Frontal cortex (tissue), 4 donors: ENCODE data around the gene HIGD2A. TPM values are rescaled to one million over a fixed set of nuclear protein-coding genes. Genes with fewer than 3 reads are reported as not detected.

Source experiments
- DNase-seq, 2 donors: peaks; one replicate each; pipeline ENCODE4 v3.0.0; 2012; ENCODE audit warnings: low spot score in 2 of 2
- FAIRE-seq: peaks from 2 replicates; lab custom pipeline; 2012; peaks lifted over from hg19 to GRCh38; lab: Jason Lieb, UNC
- total RNA-seq: library from RNA; depleted of rRNA; stranded (reverse); fragments of >200 nt; gene quantifications from one replicate; pipeline ENCODE4 v1.2.3, GENCODE V29; 2014
- donor health status: control.
- donor health status: control.
- donor health status: control.

Gene HIGD2A
- total RNA-seq, 1 donor from 2014 or later: 27.7 TPM

DNA sequence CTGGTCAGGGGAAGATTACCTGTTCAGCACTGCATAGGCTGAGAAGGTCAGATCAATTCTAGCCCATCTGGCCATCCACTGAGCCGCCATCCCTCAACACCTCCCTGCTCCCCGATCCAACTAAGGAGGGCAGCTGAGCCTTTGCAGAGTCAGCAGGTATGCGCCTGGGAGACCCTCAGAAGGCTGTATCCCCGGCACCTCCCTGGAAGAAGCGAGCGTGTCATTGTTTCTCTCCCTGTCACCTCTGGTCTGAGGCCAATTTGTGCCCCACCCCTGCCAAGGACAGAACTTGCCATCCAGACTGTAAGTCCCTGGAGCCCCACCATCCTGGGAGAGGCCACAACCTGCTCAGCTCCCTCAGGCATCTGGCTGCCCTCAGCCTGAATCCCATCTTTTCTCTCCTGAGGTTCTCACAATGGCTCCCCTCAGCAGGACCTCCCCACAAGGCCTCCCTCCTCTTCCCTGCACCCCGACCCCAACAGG is 25.2 kb downstream of the HIGD2A start:
- no peak for DNase-seq
- FAIRE-seq: no peak

DNA sequence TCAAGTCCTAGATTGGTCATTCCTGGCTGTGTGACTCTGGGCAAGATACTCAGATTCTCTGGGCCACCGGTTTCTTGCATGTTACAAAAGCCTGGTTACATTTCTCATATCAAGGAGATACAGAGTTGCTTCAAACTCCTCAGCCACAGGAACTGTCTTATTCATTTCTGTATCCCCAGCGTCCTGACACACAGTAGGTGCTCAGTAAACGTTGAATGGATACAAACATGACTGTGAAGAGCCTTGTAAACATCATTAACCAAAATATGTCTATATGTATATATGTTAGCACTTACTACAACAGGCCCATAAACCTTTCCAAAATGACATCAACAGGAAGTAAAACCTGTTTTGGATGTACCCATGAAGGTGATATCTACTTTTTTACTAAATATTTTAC is 26.2 kb downstream of the HIGD2A start:
- FAIRE-seq (no peak), DNase-seq (no peak)

DNA sequence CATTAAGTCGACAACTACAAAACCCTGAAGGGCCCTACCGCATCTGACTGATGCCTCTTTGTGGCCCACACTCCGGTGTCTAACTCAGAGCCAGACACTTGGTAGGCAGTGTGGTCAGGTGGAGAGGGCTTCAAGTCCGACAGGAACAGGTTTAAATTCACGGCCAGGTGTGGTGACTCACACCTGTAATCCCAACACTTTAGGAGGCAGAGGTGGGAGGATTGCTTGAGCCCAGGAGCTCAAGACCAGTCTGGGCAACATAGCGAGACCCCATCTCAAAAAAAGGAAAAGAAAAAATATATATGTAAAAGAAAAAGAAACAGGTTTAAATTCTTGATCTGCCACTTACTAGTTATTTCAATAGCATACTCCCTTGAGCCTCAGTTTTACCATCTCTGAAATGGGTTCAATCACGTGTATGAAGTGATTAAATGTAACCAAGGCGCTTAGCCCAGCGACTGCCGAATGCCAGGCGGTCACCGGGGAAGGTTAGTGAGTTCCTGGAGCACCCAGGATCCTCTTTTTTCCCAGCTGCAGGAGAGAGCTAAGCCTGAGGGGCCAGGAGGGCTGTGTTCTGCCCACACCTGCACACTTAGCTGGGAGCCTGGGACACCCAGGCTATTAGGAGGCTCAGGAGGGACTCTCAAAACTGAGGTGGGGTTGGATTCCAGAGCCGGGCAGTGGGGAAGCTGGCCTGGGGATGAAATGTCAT is 26.8 kb downstream of the HIGD2A start:
- no peak for FAIRE-seq
- DNase-seq: no peak

DNA sequence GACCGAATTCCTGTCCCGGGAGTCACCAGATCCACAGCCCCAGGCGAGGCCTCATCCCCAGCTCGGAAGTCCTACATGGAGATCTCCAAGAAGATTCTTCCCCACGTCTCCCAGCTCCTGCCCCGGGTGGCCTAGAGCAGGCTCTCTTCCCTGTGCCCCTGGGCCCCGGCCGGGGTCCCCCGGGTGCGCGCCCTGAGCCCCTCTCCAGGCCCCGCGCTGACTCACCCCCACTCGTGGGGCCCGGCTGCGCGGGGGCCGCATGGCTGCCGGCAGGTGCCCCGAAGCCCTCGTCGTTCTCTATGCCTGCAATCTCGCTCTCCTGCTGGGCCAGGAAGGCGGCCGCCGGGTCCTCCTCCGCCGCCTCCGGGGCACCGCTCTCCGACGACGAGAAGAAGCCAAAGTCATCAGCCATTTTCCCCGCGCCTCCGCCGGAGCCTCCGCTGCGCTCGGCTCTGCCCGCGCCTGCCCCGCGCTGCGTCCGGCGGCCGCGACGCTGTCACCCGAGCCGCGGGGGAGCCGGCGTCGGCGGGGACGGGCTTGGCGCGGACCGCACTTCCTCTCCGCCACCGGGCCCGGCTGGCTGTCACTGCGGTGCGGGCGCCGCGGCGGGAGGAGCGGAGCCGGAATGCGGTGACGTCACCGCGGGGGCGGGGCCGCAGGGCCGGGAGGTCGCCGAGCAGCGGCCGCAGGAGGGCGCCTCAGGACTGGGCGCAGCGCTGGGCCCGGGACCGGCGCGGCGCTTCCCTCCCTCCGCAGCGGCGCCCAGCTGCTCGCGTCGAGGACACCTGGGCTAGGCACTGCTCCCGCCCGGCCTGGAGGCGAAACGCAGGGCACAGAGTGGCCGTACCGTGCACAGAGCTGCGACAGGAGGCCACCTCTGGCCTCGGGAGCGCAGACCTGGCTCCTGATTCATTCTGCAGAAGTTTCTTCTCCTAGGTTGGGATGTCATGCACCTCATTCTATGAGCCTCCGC is 27.7 kb downstream of the HIGD2A start, which contains the start of gene CLTB:
Gene CLTB (minus strand): TSS at position 588 of the 973 bp plus-strand sequence. CDS start 176 bp downstream, at position 412.
- FAIRE-seq: no peak
- DNase-seq: peak; percentile 97 to 98

DNA sequence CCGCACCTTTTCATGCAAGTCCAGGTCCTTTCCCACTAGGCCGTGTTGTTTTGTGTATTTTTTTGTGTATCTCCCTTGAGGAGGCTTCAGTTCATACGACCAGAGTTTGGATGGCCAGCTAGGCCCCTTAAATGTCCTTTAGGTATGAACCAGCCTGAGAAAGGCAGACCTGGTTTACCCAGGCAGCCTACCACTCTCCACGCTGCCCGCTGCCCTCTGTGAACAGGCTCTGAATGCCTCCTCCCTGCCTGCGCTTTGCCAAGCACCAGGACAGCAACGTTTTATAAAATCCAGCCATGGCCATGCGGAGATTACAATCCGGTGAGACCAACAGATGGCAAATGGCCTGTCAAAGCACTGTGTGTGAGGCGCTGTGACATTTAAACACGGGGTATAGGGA is 28.4 kb downstream of the HIGD2A start:
- DNase-seq: no peak
- no peak for FAIRE-seq

DNA sequence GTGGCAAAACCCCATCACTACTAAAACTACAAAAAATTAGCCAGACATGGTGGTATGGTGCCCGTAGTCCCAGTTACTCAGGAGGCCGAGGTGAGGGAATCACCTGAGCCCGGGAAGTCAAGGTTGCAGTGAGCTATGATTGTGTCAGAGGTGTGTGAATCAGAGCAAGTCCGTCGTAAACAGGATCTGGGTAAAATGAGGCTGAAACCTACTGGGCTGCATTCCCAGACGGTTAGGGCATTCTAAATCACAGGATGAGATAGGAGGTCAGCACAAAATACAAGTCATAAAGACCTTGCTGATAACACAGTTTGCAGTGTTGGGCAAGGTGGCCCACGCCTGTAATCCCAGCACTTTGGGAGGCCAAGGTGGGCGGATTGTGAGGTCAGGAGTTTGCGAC is 29.7 kb downstream of the HIGD2A start:
- no peak for FAIRE-seq
- no peak for DNase-seq

DNA sequence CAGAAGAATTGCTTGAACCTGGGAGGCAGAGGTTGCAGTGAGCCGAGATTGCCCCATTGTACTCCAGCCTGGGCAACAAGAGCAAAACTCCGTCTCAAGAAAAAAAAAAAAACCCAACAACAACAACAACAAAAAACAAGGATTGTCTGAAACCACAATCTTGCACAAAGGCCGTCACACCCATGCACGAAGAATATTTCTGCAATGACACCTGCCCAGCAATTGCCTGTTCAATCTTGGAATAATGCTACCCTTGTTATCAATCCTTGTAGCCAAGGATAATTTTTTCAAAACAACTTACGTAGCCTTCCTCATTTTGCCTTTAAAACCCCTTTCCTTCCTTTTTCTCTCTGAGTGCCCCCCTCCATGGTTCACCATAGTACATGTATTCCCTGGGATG is 31.5 kb downstream of the HIGD2A start:
- DNase-seq (no peak), FAIRE-seq (no peak)

DNA sequence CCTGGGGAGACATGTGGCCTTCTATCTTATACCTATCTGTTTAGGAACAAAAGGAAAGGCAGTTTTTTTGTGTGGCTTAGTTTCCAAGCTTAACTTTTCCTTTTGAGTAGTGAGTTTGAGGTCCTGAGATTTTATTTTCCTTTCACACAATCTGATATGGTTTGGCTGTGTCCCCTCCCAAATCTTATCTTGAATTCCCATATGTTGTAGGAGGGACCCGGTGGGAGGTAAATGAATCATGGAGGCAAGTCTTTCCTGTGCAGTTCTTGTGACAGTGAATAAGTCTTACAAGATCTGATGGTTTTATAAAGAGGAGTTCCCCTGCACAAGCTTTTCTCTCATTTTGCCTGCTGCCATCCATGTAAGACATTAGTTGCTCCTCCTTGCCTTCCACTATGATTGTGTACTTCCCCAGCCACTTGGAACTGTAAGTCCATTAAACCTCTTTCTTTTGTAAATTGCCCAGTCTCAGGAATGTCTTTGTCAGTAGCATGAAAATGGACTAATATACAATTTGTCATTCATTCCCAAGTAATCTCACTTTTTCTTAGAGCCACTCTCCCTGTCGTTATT is 32.5 kb downstream of the HIGD2A start:
- DNase-seq: no peak
- no peak for FAIRE-seq

DNA sequence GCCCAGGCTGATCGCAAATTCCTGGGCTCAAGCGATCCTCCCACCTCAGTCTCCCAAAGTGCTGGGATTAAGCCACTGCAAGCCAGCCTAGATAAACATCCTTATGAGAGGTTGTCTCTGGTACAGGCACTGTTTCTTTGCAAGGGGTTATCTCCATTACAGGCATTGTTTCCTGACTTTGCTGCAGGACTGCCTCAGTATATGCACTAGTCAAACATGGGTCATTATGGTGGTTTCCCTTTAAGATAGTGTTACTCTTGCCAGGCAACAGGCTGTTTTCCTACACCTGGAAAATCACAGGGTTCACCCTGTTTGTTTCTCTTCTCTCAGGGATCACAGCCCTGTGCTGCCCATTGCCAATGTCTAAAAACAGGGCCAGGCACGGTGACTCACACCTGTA is 35.6 kb downstream of the HIGD2A start:
- DNase-seq (no peak), FAIRE-seq (no peak)

DNA sequence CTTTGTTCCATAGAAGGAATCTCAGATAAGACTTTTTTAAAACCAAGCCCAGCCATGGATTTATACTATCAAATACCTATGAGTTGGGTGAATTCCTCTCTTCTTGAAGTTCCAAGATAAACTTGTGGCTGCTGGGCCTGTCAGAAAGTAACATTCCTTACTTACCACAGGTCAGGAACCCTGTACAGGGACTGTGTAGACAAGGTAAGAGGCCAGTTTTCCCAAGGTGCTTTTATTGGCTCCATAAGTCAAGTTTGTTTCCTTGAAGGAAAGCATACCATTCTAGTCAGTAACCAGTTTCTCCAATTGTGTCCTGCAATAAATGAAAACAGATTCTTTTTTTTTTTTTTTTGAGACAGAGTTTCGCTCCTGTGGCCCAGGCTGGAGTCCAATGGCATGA is 36.6 kb downstream of the HIGD2A start:
- FAIRE-seq: no peak

DNA sequence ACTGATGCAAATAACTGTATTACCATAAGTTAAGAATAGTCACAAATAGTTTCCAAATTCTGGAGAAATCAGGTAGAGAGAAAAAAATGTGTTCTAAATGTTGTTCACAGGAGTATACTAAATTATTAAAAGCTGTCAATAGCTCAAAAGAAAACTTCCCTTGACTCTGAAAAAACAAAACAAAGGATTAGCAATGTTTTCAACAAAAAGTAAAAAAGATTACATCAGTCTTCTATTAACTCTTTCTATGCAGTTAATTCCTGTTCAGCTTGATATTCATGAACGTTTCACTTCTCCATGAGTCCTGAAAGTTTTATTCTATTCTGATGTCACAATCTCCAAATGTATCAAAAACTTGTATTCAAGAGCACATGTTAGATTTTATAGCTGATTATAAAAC is 37.2 kb downstream of the HIGD2A start:
- FAIRE-seq (no peak), DNase-seq (no peak)

More for the DNA sequence above, 36.6 kb downstream of the HIGD2A start:
- no peak for DNase-seq

DNA sequence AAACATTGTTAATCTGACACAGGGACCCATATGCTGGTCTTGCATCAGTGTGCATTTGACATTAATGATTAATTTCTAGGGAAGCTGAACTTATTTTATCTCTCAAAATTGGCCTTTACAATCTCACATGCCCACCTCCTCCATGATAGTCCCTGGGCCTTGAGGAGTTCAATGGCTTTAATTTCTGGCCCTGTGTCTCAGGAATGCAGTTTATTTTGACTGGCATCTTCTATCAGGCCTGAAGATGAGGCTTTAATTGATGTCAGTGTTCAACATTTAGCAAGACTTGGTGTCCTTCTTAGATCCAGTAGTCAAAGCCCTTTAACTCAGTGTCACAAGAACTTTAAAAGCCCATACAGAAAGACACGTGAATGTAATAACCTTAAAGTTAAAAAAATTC is 38.3 kb downstream of the HIGD2A start:
- FAIRE-seq: no peak
- DNase-seq: no peak

DNA sequence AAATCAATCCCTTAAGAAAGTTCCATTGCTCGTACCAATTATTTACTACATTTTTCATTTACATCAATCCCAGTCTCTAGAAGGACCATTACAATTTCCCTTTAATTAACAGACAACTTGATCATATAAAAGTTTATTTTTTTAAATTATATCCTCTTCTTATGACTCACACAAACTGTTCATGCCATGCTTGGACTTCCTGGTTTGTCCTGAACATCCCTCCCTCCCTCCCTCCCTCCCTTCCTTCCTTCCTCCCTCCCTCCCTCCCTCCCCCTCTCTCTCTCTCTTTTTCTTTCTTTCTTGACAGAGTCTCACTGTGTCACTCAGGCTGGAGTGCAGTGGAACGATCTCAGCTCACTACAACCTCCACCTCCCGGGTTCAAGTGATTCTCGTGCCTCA is 39.4 kb downstream of the HIGD2A start:
- DNase-seq (no peak), FAIRE-seq (no peak)

DNA sequence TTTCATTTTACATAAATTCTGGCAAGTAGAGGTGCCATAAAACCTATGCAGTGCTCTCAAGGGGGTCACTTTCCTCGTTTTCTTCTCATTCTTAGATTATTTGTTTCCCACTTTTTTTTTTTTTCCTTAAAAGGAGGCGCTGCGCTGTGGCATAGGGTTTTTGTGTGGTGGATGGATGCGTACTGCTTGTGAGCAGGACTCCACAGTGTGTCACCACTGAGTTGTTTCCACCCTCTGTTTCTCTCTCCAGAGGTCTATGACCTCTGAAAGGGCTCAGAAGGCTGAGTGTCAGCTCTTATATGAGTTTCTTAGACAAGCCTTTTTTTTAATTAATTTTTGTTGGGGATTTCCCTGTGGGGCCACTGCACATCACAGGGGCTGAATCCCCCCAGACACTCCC is 41.4 kb downstream of the HIGD2A start:
- FAIRE-seq: no peak
- DNase-seq: no peak

DNA sequence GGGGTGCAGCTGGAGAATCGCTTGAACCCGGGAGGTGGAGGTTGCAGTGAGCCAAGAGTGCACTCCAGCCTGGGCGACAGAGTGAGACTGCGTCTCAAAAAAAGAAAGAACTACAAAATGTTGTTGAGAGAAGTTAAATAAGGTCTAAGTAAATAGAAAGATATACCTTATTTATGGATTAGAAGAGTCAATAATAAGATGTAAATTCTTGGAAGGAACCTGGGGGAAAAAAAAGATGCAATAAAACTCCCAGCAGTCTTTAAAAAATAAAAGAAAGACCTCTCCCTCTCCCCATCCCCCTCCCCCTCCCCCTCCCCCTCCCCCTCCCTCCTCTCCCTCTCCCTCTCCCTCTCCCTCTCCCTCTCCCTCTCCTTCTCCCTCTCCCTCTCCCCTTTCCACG is 44.2 kb downstream of the HIGD2A start:
- DNase-seq: no peak
- FAIRE-seq: no peak

DNA sequence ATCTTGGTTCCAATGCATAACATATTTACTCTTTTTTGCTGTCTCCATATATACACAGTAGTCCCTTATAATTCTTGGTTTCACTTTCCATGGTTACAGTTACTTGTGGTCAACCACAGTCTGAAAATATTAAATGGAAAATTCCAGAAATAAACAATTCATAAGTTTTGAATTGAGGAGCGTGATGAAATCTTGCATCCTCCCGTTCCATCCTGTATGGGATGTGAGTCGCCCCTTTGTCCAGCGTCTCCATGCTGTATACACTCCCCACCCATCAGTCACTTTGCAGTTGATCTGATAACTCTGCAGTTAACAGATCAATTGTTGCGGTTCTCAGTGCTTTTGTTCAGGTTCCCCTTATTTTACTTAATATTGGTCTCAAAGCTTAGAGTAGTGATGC is 48.1 kb downstream of the HIGD2A start:
- no peak for DNase-seq
- FAIRE-seq: no peak

DNA sequence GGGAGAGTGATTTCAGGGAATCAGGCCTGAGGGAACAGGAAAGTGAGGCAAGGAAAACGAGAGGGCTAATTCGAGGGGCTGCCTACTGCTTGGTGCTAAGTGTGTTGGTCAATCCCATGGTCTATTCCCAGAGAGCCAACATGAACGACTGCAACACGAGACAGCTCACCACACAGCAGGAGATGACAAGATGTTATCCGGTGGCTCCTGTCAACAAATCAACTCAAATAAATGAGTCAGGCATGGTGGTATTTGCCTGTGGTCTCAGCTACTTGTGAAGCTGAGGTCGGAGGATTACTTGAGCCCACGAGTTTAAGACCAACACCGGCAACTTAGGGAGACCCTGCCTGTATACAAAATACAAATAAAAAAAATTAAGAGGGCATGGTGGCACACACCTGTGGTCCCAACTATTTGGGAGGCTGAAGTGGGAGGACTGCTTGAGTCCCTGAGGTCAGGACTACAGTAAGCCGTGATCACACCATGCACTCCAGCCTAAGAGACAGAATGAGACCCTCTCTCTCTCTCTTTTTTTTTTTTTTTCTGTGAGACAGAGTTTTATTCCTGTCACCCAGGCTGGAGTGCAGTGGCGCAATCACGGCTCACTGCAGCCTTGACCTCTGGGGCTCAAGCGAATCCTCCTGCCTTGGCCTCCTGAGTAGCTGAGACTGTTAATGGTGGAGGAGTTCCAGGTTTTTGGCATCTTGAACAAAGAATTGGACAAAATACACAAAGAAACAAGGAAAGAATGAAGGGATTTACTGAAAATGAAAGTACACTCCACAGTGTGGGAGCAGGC is 50.6 kb downstream of the HIGD2A start:
- DNase-seq: no peak
- FAIRE-seq: no peak
